Activated effector memory CD4-positive, alpha-beta T cell treated with Interleukin-2 at 50 U/mL for 16 hours (primary cell): ENCODE data around the gene CHST6.
"Not testable (repeated sequence)": the region's sequence is repeated elsewhere in the genome, so short reads cannot be mapped to it uniquely, and the experiment has no call there.

Source experiments
- DNase-seq: peaks from one replicate; pipeline ENCODE4 v3.0.0-alpha.2; 2020

Gene CHST6

GRCh38 chr16:75432828-75433731, 62.2 kb downstream of the CHST6 start, which contains the start of gene CFDP1:
TSS of gene CFDP1 (minus strand) at chr16:75433503. CDS start at chr16:75433352, 151 bp downstream.
- peak; percentile 92 for DNase-seq

GRCh38 chr16:75429621-75430403, 65.4 kb downstream of the CHST6 start:
- no peak for DNase-seq

GRCh38 chr16:75426524-75426923, 68.7 kb downstream of the CHST6 start:
- DNase-seq, result not testable (repeated sequence)

GRCh38 chr16:75424105-75424762, 71.0 kb downstream of the CHST6 start:
- not testable (repeated sequence) for DNase-seq

GRCh38 chr16:75423723-75424104, 71.5 kb downstream of the CHST6 start:
- no peak for DNase-seq
